WERI-Rb-1 (cell line): ENCODE measurements around the gene SERPINH1.

Experiments used
- DNase-seq: peaks from one replicate; pipeline ENCODE4 v3.0.0-alpha.2; 2020
- H3K27ac ChIP-seq: fragments of 250-450 bp; sonication (Bioruptor Pico); 2 replicates; pipeline ENCODE4 v1.5.1; 2020; ENCODE audit warnings: mild to moderate bottlenecking, moderate library complexity
- H3K27me3 ChIP-seq: fragments of 250-450 bp; sonication (Bioruptor Pico); 2 replicates; pipeline ENCODE4 v1.5.1; 2021; ENCODE audit warnings: mild to moderate bottlenecking, low read depth, moderate library complexity; ENCODE audit not compliant: insufficient read depth, severe bottlenecking
- H3K36me3 ChIP-seq: fragments of 250-450 bp; sonication (Bioruptor Pico); 2 replicates; pipeline ENCODE4 v1.5.1; 2020; ENCODE audit warnings: mild to moderate bottlenecking, moderate library complexity
- H3K4me3 ChIP-seq: 2 replicates; pipeline ENCODE4 v1.5.1; 2011; ENCODE audit warnings: low read depth, mild to moderate bottlenecking, control low read depth, low read length
- H3K9me3 ChIP-seq: fragments of 250-450 bp; sonication (Bioruptor Pico); 2 replicates; pipeline ENCODE4 v1.5.1; 2021; ENCODE audit warnings: mild to moderate bottlenecking, moderate library complexity; ENCODE audit not compliant: severe bottlenecking
- TF ChIP-seq, protein P1 (sequence below): IDR thresholded peaks from 2 replicates; pipeline ENCODE4 v1.5.1; 2011; ENCODE audit warnings: low read depth, mild to moderate bottlenecking, control low read depth, inconsistent platforms, low read length

The SERPINH1 gene

DNA sequence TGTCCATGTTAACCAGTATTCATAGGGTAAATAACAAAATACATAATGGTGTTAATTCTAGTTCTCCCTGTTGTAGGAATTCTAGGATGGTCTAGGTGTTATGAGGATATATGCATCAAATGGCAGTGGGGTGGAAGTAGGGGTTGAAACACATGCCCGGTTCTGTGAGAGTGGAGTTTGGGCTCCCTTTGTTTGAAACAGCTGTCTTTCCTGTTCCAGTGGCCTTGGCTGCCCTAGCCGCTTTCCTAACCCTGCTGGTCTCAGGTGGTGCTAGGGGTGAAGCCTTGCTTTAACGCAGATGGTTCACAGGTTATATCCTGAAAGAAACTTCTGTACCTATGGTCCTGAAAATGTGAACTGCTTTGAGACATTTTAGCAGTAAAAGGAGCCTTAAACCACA is 38.3 kb downstream of the SERPINH1 start:
- Histone ChIP-seq H3K27me3 (no peaks in the 10 kb centered on the region), H3K9me3 (no peaks in the 10 kb centered on the region), H3K36me3 (no peaks in the 10 kb centered on the region), H3K4me3 (no peak overlapping the region), H3K27ac (no peak overlapping the region)
- TF ChIP-seq, protein P1, sequence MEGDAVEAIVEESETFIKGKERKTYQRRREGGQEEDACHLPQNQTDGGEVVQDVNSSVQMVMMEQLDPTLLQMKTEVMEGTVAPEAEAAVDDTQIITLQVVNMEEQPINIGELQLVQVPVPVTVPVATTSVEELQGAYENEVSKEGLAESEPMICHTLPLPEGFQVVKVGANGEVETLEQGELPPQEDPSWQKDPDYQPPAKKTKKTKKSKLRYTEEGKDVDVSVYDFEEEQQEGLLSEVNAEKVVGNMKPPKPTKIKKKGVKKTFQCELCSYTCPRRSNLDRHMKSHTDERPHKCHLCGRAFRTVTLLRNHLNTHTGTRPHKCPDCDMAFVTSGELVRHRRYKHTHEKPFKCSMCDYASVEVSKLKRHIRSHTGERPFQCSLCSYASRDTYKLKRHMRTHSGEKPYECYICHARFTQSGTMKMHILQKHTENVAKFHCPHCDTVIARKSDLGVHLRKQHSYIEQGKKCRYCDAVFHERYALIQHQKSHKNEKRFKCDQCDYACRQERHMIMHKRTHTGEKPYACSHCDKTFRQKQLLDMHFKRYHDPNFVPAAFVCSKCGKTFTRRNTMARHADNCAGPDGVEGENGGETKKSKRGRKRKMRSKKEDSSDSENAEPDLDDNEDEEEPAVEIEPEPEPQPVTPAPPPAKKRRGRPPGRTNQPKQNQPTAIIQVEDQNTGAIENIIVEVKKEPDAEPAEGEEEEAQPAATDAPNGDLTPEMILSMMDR = no peak
- no peak for DNase-seq

DNA sequence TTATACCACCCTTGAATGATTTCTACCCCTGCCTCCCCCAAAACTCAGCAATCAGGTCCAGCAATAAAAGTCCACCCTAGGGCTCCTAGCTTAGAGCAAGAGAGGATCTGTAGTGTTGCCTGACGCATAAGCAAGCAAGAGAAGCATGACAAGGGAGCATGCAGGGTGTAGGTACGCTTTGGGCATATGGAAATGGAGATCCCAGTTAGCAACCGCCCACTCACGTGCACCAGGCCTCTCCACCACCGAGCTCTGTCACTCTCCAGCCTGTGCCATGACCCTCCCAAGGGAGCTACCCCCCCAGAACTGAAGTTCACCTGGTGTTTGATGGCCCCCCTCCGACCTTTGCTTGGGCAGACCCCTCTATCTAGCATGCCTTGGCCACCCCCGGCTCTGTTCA is 39.4 kb downstream of the SERPINH1 start:
- DNase-seq = no peak
- H3K27me3 ChIP-seq = no peaks in the 10 kb centered on the region
- no peaks in the 10 kb centered on the region for H3K9me3 ChIP-seq
- TF ChIP-seq, protein P1 = no peak
- H3K36me3 ChIP-seq = no peaks in the 10 kb centered on the region
- H3K4me3 ChIP-seq = no peak overlapping the region
- no peak overlapping the region for H3K27ac ChIP-seq

DNA sequence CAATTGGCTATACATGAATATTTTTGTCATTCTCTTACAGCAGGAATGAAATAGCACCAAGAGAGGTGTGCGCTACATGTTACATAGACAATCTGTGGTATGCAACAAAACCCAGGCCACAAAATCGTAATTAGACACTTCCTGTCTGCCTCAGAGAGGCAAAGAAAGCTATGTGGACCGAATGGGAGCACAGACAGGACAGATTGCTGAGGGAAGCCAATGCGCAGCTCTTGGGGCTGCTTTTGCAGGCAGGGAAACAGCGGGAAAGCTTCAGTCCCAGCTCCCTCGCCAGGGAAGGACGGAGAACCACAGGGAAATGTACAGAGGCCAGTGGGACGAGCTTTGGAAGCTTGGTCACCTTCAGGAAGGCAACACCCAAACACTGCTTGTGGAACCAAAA is 40.9 kb downstream of the SERPINH1 start:
- no peak overlapping the region for H3K4me3 ChIP-seq
- H3K27ac ChIP-seq = no peak overlapping the region
- H3K36me3 ChIP-seq = no peaks in the 10 kb centered on the region
- H3K9me3 ChIP-seq = no peaks in the 10 kb centered on the region
- no peak for DNase-seq
- TF ChIP-seq, protein P1 = no peak
- no peaks in the 10 kb centered on the region for H3K27me3 ChIP-seq

DNA sequence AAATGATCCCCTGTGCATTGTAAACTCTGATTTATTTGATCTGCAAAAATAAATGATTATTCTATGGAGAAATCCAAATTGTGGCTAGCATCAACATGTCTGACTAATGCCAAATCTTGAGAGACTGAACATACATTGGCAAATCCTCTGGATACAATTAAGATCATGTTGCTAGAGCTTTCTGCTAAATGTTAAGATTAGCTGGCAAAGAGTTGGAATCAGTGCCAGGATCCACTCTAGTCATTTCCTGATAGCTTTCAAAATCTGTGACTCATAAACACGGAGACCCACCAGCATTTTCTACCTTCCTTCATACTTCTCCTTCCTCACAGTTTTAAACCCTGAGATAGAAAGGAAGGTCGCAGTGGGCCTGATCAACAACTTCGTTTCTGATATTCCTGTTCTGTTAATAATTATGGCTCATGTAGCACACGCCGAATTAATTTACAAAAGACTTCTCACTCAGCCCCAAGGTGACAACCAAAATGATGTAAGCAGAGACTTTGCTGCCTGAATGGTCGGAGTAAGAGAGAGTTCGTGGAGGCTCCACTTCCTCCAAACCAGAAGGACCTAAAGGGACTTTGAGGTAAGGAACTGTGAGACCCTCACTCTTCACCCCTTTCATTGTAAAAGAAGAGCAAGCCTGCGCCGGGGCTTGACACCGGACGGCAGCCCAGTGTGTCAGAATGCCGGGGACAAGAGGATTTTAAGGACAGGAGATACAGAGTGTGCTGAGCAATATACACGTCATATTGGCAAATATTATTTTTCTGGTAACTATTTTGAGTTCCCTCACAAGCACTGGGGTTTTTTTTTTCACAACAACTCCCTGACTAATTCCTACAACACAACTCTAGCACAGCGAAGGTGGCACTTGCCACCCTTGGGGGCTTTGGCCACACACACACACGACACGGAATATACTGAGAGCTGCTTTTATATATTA is 42.0 kb downstream of the SERPINH1 start:
- TF ChIP-seq, protein P1 = no peak
- Histone ChIP-seq H3K27me3 (no peaks in the 10 kb centered on the region), H3K4me3 (no peak overlapping the region), H3K36me3 (no peaks in the 10 kb centered on the region), H3K9me3 (no peaks in the 10 kb centered on the region), H3K27ac (no peak overlapping the region)
- DNase-seq = no peak

DNA sequence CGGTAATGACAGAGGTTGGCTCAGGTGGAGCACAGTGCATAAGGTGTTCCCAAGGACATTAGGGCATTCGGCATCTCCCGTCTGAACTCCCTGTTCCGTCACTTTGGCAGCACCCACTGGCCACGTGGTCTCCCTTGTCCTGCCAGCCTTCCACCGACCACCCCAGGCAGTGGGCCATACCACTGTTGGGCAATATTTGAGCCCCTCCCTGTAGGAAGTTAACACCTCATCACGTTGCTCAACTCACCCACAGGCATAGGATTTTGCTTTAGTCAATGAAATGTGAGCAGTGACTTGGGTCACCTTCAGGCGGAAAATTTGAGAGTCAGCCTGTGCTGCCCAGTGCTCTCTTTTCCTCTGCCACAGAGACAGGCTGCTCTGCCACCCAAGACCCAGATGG is 44.0 kb downstream of the SERPINH1 start:
- TF ChIP-seq, protein P1 = no peak
- no peak for DNase-seq
- no peak overlapping the region for H3K27ac ChIP-seq
- no peak overlapping the region for H3K4me3 ChIP-seq
- H3K36me3 ChIP-seq = no peaks in the 10 kb centered on the region
- no peaks in the 10 kb centered on the region for H3K9me3 ChIP-seq
- no peaks in the 10 kb centered on the region for H3K27me3 ChIP-seq
